Testis (tissue), 3 donors: Measurements from ENCODE around the gene LPAR3. TPM values are rescaled to one million over a fixed set of nuclear protein-coding genes. Genes with fewer than 3 reads are reported as not detected.

ENCODE experiments used
- DNase-seq: peaks from one replicate; pipeline ENCODE4 v3.0.0-alpha.2; 2019
- H3K27ac ChIP-seq, 2 donors: fragments of 200-600 bp; sonication (generic); one replicate each; pipeline ENCODE4 v1.5.1; 2019
- H3K27me3 ChIP-seq: fragments of 200-600 bp; sonication (generic); one replicate; pipeline ENCODE4 v1.5.1; 2019
- H3K36me3 ChIP-seq: fragments of 200-600 bp; sonication (generic); one replicate; pipeline ENCODE4 v1.5.1; 2017; ENCODE audit warnings: low read depth; ENCODE audit errors: missing control alignments
- H3K4me1 ChIP-seq: fragments of 200-600 bp; sonication (generic); one replicate; pipeline ENCODE4 v1.5.1; 2019
- H3K4me3 ChIP-seq, 2 donors: fragments of 200-600 bp; sonication (generic); one replicate each; pipeline ENCODE4 v1.5.1; 2017 to 2019
- H3K9me3 ChIP-seq: fragments of 200-600 bp; sonication (generic); one replicate; pipeline ENCODE4 v1.5.1; 2017
- POLR2A ChIP-seq: fragments of 450-650 bp; IDR thresholded peaks from one replicate; pipeline ENCODE4 v1.6.1; 2017; ENCODE audit warnings: antibody characterized with exemption, mild to moderate bottlenecking, moderate library complexity
- WGBS, 2 donors: methylation state at CpG; one replicate each; pipeline ENCODE4 v1.1.5; 2018; 5-methylcytosine and 5-hydroxymethylcytosine counted together
- intact Hi-C: fragments of 100-400 bp; cut with DNase I; formaldehyde crosslinking; loops from one replicate; pipeline ENCODE4 v1.15.1; 2023; ENCODE audit warnings: low total_unique reads
- polyA plus RNA-seq: library from polyadenylated mRNA; stranded (reverse); fragments of 350-450 nt; fragmentation: Illumina TruSeq; extraction: RNeasy Lipid Tissue Mini Kit (QIAGEN cat#74804); gene quantifications from one replicate; pipeline ENCODE4 v1.2.3, GENCODE V29; 2014; ENCODE audit warnings: low read depth, low replicate concordance; ENCODE audit not compliant: insufficient read depth
- total RNA-seq, 2 donors: library from RNA; depleted of rRNA; stranded (reverse); fragments of >200 nt; gene quantifications; one replicate each; pipeline ENCODE4 v1.2.3, GENCODE V29; 2016
- TF ChIP-seq, protein P1 (sequence below), 3 experiments: fragments of 450-650 bp in 2 of 3; fragments of 200-600 bp in 1 of 3; sonication (generic) in 1 of 3; IDR thresholded peaks; one replicate each; pipeline ENCODE4 v1.5.1; 2016 to 2019; ENCODE audit warnings: antibody characterized with exemption in 3 of 3, mild to moderate bottlenecking in 2 of 3, moderate library complexity in 1 of 3

Gene LPAR3
- total and polyA plus RNA-seq, 3 donors from 2014 or later = 23.3 to 73.8 (median 65.9) TPM

DNA sequence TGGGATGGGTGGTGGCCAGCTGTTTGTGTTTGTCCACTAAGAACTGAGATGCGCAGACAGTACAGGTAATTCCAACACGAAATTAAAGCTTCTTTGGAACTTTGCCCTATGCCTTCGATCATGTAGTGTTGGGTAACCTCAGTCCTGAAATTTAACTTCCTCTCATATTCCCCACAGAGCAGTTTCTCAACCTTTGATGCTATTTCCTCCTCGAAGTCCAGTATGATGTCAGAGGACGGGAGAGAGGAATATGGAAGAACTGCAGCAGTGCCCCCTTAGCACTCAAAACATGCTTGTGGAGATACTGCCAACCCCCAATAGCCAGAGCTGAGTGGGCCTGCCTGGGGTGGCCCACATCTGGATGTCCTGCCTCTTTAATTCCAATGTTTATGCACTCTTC lies 3.6 kb downstream of the LPAR3 start:
- no peaks in the 10 kb centered on the region for H3K4me1 ChIP-seq
- DNase-seq = no peak
- intact Hi-C loops = no loop called here
- 75 to 81% methylated on average over 5 of the region's 5 CpGs for WGBS, 2 donors
- H3K9me3 ChIP-seq = no peaks in the 10 kb centered on the region
- H3K27ac ChIP-seq = no peak overlapping the region
- no peak overlapping the region for H3K4me3 ChIP-seq
- no peaks in the 10 kb centered on the region for H3K36me3 ChIP-seq
- no peaks in the 10 kb centered on the region for H3K27me3 ChIP-seq
- TF ChIP-seq, protein P1, sequence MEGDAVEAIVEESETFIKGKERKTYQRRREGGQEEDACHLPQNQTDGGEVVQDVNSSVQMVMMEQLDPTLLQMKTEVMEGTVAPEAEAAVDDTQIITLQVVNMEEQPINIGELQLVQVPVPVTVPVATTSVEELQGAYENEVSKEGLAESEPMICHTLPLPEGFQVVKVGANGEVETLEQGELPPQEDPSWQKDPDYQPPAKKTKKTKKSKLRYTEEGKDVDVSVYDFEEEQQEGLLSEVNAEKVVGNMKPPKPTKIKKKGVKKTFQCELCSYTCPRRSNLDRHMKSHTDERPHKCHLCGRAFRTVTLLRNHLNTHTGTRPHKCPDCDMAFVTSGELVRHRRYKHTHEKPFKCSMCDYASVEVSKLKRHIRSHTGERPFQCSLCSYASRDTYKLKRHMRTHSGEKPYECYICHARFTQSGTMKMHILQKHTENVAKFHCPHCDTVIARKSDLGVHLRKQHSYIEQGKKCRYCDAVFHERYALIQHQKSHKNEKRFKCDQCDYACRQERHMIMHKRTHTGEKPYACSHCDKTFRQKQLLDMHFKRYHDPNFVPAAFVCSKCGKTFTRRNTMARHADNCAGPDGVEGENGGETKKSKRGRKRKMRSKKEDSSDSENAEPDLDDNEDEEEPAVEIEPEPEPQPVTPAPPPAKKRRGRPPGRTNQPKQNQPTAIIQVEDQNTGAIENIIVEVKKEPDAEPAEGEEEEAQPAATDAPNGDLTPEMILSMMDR (IDR thresholded peaks at IDR 0.05) = no peak
- TF ChIP-seq POLR2A = no peak

- no peak overlapping the region for H3K4me3 ChIP-seq
- no peak overlapping the region for H3K27ac ChIP-seq
- H3K4me1 ChIP-seq = no peaks in the 10 kb centered on the region
- no peaks in the 10 kb centered on the region for H3K9me3 ChIP-seq
- no peak for DNase-seq
- intact Hi-C loops = no loop called here
- H3K36me3 ChIP-seq = no peaks in the 10 kb centered on the region
- no peaks in the 10 kb centered on the region for H3K27me3 ChIP-seq
- no peak for TF ChIP-seq POLR2A
- TF ChIP-seq, protein P1 (IDR thresholded peaks at IDR 0.05) = no peak
Measured at GRCh38 chr1:84888753-84889152, 4.3 kb downstream of the LPAR3 start.

GRCh38 chr1:84887261-84887934 lies 5.6 kb downstream of the LPAR3 start:
- Histone ChIP-seq H3K36me3 (no peaks in the 10 kb centered on the region), H3K4me1 (no peaks in the 10 kb centered on the region), H3K27ac (no peak overlapping the region), H3K27me3 (no peaks in the 10 kb centered on the region), H3K9me3 (no peaks in the 10 kb centered on the region), H3K4me3 (no peak overlapping the region)
- intact Hi-C loops = no loop called here
- no peak for DNase-seq
- TF ChIP-seq, protein P1 (IDR thresholded peaks at IDR 0.05) = no peak
- no peak for TF ChIP-seq POLR2A
- WGBS, 2 donors = 86 to 88% methylated on average over 4 of the region's 4 CpGs

- WGBS, 2 donors = 38% methylated on average over 2 of the region's 2 CpGs
- TF ChIP-seq, protein P1 (IDR thresholded peaks at IDR 0.05) = no peak
- no peak for TF ChIP-seq POLR2A
- intact Hi-C loops = no loop called here
- Histone ChIP-seq H3K4me1 (no peaks in the 10 kb centered on the region), H3K4me3 (no peak overlapping the region), H3K9me3 (no peaks in the 10 kb centered on the region), H3K36me3 (no peaks in the 10 kb centered on the region), H3K27ac (no peak overlapping the region), H3K27me3 (no peaks in the 10 kb centered on the region)
- DNase-seq = no peak
Measured at GRCh38 chr1:84885469-84885868, 7.5 kb downstream of the LPAR3 start.
